Mesothelial cell of epicardium (in vitro differentiated cells): ENCODE measurements around the gene TAS2R19. TPM values are rescaled to one million over a fixed set of nuclear protein-coding genes. Genes with fewer than 3 reads are reported as not detected.
"Not testable (repeated sequence)": the region's sequence is repeated elsewhere in the genome, so short reads cannot be mapped to it uniquely, and the experiment has no call there.

Source experiments
- DNase-seq, 2 experiments: peaks; one replicate each; pipeline ENCODE4 v3.0.0; 2021; ENCODE audit warnings: low spot score in 2 of 2; ENCODE audit not compliant: unreplicated experiment in 2 of 2
- H3K27ac Mint-ChIP-seq: 2 replicates; pipeline ENCODE4 v1.8.0; 2021; ENCODE audit warnings: mixed read lengths
- H3K27me3 Mint-ChIP-seq: 2 replicates; pipeline ENCODE4 v1.8.0; 2021; ENCODE audit warnings: low read depth, mixed read lengths
- H3K36me3 Mint-ChIP-seq: 2 replicates; pipeline ENCODE4 v1.8.0; 2021; ENCODE audit warnings: mixed read lengths
- H3K4me1 Mint-ChIP-seq: 2 replicates; pipeline ENCODE4 v1.8.0; 2021; ENCODE audit warnings: mixed read lengths
- H3K4me3 Mint-ChIP-seq: 2 replicates; pipeline ENCODE4 v1.8.0; 2021; ENCODE audit warnings: mild to moderate bottlenecking, moderate library complexity, mixed read lengths
- H3K9me3 Mint-ChIP-seq: 2 replicates; pipeline ENCODE4 v1.8.0; 2021; ENCODE audit warnings: mixed read lengths
- total RNA-seq: library from RNA; stranded (reverse); gene quantifications from 3 replicates; pipeline ENCODE4 v1.2.1, GENCODE V29; 2021
- TF ChIP-seq, protein P1 (sequence below): fragments of 200-600 bp; sonication (generic); IDR thresholded peaks from one replicate; pipeline ENCODE4 v1.5.0; 2021; ENCODE audit warnings: antibody characterized with exemption; ENCODE audit not compliant: unreplicated experiment

Gene TAS2R19
- total RNA-seq, 1 donor from 2014 or later = 9.5 TPM

DNA sequence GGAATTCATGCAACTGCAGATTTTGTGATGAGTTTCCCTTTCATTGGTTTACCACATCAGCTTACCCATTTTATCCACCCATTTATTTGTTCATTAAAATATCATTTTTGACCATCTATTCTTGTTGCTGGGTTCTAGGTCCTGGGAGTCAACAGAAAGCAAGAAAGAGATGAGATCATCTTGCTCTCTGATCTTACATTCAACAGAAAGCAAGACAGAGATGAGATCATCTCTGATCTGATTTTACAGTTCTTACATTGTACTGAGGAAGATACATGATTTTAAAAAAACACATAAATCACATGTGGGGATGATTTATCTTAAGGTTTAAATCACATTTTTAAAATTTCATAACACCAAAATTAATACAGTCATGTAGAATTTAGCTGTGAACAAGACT, 37.4 kb upstream of the TAS2R19 start:
- no peak for DNase-seq
- H3K27ac Mint-ChIP-seq = no peak overlapping the region
- TF ChIP-seq, protein P1, sequence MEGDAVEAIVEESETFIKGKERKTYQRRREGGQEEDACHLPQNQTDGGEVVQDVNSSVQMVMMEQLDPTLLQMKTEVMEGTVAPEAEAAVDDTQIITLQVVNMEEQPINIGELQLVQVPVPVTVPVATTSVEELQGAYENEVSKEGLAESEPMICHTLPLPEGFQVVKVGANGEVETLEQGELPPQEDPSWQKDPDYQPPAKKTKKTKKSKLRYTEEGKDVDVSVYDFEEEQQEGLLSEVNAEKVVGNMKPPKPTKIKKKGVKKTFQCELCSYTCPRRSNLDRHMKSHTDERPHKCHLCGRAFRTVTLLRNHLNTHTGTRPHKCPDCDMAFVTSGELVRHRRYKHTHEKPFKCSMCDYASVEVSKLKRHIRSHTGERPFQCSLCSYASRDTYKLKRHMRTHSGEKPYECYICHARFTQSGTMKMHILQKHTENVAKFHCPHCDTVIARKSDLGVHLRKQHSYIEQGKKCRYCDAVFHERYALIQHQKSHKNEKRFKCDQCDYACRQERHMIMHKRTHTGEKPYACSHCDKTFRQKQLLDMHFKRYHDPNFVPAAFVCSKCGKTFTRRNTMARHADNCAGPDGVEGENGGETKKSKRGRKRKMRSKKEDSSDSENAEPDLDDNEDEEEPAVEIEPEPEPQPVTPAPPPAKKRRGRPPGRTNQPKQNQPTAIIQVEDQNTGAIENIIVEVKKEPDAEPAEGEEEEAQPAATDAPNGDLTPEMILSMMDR = no peak
- no peak overlapping the region for H3K4me3 Mint-ChIP-seq
- H3K9me3 Mint-ChIP-seq = no peaks in the 10 kb centered on the region
- no peaks in the 10 kb centered on the region for H3K4me1 Mint-ChIP-seq
- H3K27me3 Mint-ChIP-seq = no peaks in the 10 kb centered on the region
- peaks cover 11% of the 10 kb centered on the region for H3K36me3 Mint-ChIP-seq

DNA sequence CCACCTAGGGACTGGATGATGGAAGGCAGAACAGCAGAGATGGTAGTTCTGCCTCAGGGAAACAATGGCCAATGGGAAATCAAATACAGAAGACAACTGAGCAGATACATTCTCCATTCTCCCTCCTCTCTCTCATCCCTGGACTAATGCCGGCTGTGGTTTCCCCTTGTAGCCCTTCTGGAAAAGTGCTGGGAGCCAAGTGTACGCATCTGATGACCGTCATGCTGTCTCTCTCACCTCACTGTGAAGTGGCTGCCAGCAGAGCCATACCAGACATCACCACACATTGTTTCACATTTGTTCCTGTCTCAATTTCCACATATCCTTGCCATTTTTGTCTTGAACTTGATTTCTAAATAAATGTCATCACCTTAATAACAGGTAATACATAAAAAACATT, 36.6 kb upstream of the TAS2R19 start:
- Mint-ChIP-seq H3K27ac (no peak overlapping the region), H3K36me3 (peaks cover 5% of the 10 kb centered on the region), H3K4me1 (no peaks in the 10 kb centered on the region), H3K4me3 (no peak overlapping the region), H3K9me3 (no peaks in the 10 kb centered on the region), H3K27me3 (no peaks in the 10 kb centered on the region)
- TF ChIP-seq, protein P1 = no peak
- DNase-seq = no peak

- DNase-seq = no peak
- no peaks in the 10 kb centered on the region for H3K27me3 Mint-ChIP-seq
- peaks cover 25% of the 10 kb centered on the region for H3K36me3 Mint-ChIP-seq
- peaks cover 25% of the 10 kb centered on the region for H3K9me3 Mint-ChIP-seq
- no peak overlapping the region for H3K4me3 Mint-ChIP-seq
- no peak overlapping the region for H3K27ac Mint-ChIP-seq
- TF ChIP-seq, protein P1 = no peak
- no peaks in the 10 kb centered on the region for H3K4me1 Mint-ChIP-seq
Measured at GRCh38 chr12:11055306-11055705, 32.9 kb upstream of the TAS2R19 start.

- Mint-ChIP-seq H3K36me3 (peaks cover 44% of the 10 kb centered on the region), H3K9me3 (peaks cover 37% of the 10 kb centered on the region)
- DNase-seq, H3K27ac Mint-ChIP-seq, H3K4me3 Mint-ChIP-seq, H3K4me1 Mint-ChIP-seq, H3K27me3 Mint-ChIP-seq: not testable (repeated sequence)
Measured at GRCh38 chr12:11049806-11050531, 27.5 kb upstream of the TAS2R19 start.

DNA sequence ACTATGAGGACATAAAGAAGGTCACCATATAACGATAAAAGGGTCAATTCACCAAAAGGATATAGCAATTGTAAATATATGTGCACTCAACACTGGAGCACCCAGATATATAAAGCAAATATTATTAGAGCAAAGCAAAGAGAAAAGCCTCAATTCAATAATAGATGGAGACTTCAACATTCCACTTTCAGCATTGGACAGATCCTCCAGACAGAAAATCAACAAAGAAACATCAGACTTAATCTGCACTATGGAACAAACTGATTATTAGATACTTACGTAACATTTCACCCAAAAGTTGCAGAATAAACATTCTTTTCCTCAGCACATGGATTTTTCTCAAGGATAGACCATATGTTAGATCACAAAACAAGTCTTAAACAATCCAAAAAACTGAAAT, 18.9 kb upstream of the TAS2R19 start:
- not testable (repeated sequence) for H3K4me3 Mint-ChIP-seq, H3K4me1 Mint-ChIP-seq, H3K27ac Mint-ChIP-seq, DNase-seq, H3K27me3 Mint-ChIP-seq
- Mint-ChIP-seq H3K36me3 (peaks cover 53% of the 10 kb centered on the region), H3K9me3 (peaks cover 31% of the 10 kb centered on the region)

GRCh38 chr12:11040162-11040561, 17.7 kb upstream of the TAS2R19 start:
- Mint-ChIP-seq H3K36me3 (peaks cover 55% of the 10 kb centered on the region), H3K27ac (no peak overlapping the region), H3K27me3 (no peaks in the 10 kb centered on the region), H3K9me3 (peaks cover 34% of the 10 kb centered on the region), H3K4me1 (no peaks in the 10 kb centered on the region), H3K4me3 (no peak overlapping the region)
- DNase-seq = no peak
- TF ChIP-seq, protein P1 = no peak

DNA sequence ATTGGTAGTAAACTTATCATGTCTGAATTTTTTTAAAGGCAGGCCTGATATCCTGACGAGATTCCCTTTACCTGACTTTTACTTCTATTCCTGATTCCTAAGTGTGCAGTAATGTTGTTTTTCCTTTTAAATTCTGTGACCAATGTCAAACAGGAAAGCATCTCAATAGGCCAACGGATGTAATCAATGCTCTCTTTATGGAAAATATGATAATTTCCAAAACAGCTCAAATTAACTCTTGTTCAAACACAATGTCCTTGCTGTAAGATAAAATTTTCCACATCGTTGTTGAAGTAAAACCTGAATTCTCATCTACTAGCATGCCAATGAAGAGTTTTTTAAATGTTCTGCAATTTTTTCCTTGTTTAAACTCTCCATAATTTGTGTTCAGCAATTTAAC, 16.8 kb upstream of the TAS2R19 start:
- H3K4me3 Mint-ChIP-seq = no peak overlapping the region
- no peaks in the 10 kb centered on the region for H3K27me3 Mint-ChIP-seq
- peaks cover 26% of the 10 kb centered on the region for H3K9me3 Mint-ChIP-seq
- H3K4me1 Mint-ChIP-seq = no peaks in the 10 kb centered on the region
- peaks cover 46% of the 10 kb centered on the region for H3K36me3 Mint-ChIP-seq
- DNase-seq = no peak
- H3K27ac Mint-ChIP-seq = no peak overlapping the region
- TF ChIP-seq, protein P1 = no peak

DNA sequence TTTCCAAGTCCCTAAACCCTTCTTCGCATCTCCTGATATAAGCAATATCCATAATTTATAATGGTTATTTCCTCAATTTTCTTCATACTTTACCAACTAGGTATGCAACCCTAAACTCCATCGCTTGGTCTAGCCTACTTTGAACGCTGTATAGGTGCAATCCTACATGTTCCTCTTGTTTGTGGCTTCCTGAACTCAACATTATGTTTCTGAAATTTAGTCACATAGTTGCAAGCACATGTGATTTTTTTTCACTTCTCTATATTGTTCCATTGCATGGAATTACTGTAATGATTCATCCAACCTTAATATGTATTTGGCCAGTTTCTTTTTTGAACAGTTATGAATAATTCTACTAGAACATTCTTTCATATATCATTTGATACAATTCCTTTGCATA, 11.5 kb upstream of the TAS2R19 start:
- H3K27me3 Mint-ChIP-seq, H3K27ac Mint-ChIP-seq, H3K4me3 Mint-ChIP-seq, H3K4me1 Mint-ChIP-seq, DNase-seq: not testable (repeated sequence)
- Mint-ChIP-seq H3K36me3 (peaks cover 31% of the 10 kb centered on the region), H3K9me3 (peaks cover 15% of the 10 kb centered on the region)
